DOHH2 (cell line): ENCODE measurements around the gene APEH.
"Not testable (repeated sequence)": the region's sequence is repeated elsewhere in the genome, so short reads cannot be mapped to it uniquely, and the experiment has no call there.

Source experiments
- EZH2phosphoT487 ChIP-seq: fragments of 200-600 bp; sonication (generic); IDR thresholded peaks from 2 replicates; pipeline ENCODE4 v1.6.1; 2017; ENCODE audit warnings: borderline replicate concordance, mild to moderate bottlenecking, antibody characterized with exemption, low read length, moderate library complexity, mixed read lengths
- TF ChIP-seq, protein P1 (sequence below): fragments of 200-600 bp; sonication (generic); IDR thresholded peaks from one replicate; pipeline ENCODE4 v1.5.1; 2014; ENCODE audit warnings: antibody characterized with exemption, mild to moderate bottlenecking, low read depth, low read length; ENCODE audit not compliant: poor library complexity, severe bottlenecking

DNA sequence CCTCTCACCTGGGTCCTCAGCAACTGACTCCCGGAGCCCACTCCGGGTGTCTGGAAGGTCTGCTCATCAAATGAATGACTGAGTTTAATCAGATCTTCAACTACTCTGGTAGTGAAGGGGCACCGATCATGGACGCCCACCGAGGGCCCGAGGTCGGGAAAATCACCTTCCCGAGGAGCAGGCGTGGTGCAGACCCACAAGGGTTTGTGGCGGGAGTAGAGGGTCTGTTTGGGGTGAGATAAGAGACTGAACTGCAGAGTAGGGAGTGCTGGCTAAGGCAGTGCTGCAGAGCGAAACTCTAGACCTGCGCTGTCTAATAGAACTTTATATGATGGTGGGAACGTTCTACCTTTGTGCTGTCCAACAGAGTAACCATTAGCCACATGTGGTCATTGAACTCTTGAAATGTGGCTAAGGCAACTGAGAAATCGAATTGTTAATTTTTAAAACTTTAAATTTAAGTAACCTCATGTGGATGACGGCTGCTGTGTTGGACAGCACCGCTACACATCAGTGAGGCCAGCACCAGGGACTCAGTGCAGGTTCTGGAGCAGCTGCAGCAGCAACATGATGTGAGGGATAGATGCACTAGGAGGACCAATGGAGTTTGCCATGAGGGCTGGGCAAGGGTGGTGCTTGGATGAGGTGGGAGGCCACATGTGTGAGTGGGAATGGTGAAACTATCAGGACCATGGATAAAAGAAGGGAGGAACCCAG, 15.9 kb downstream of the APEH start:
- TF ChIP-seq, protein P1, sequence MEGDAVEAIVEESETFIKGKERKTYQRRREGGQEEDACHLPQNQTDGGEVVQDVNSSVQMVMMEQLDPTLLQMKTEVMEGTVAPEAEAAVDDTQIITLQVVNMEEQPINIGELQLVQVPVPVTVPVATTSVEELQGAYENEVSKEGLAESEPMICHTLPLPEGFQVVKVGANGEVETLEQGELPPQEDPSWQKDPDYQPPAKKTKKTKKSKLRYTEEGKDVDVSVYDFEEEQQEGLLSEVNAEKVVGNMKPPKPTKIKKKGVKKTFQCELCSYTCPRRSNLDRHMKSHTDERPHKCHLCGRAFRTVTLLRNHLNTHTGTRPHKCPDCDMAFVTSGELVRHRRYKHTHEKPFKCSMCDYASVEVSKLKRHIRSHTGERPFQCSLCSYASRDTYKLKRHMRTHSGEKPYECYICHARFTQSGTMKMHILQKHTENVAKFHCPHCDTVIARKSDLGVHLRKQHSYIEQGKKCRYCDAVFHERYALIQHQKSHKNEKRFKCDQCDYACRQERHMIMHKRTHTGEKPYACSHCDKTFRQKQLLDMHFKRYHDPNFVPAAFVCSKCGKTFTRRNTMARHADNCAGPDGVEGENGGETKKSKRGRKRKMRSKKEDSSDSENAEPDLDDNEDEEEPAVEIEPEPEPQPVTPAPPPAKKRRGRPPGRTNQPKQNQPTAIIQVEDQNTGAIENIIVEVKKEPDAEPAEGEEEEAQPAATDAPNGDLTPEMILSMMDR = not testable (repeated sequence)
- not testable (repeated sequence) for TF ChIP-seq EZH2phosphoT487
